ENCODE results near the gene RFT1. TPM values are rescaled to one million over a fixed set of nuclear protein-coding genes. Genes with fewer than 3 reads are reported as not detected.

The RFT1 gene
- total RNA-seq, 4 donors from 2014 or later = 14.4 to 17.7 (median 16.2) TPM

DNA sequence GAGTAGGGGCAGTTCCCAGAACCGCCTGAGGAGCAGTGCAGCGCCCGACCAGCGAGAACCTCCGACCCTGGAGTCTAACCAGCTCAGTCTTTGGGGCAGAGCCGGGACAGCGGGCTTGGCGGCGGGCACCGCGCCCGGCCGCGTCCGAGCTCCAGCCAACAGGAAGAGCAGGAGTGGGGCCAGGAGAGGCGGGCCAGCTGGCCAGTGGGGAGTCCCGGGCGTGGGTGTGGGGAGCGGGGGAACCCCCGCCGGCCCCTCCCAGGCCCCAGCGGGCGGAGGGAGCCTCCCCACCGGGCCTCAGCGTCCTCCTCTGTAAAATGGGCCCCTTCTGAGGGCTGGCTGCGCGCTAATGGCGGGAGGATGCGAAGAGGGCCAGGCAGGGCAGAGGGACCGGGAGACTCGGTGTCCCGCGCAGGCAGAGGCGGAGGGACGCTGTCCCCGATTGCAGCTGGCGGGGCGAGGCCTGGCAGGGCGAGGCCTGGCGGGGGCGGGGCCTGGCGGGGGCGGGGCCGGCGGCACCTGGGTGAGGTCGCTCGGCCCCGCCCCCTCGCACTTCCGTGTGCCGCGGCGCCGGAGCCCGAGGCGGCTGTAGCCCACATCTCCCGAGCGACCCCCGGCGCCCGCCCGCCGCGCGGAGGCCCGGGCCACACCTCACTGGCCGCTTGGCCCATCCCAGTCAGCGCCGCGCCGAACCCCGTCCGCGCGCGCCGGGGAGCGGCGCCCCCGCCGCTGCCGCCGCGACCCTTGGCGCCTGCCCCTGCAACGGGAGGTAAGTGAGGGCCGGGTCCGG, 30.6 kb upstream of the RFT1 start, which contains the start of gene PRKCD:
PRKCD (plus strand) TSS at position 550 of the 790 bp plus-strand sequence. CDS start 17,214 bp downstream, outside the sequence.
- peak in 1 of 2 donors; percentile 82 for TF ChIP-seq POLR2A (IDR thresholded peaks at IDR 0.05)
- TF ChIP-seq, protein P1, sequence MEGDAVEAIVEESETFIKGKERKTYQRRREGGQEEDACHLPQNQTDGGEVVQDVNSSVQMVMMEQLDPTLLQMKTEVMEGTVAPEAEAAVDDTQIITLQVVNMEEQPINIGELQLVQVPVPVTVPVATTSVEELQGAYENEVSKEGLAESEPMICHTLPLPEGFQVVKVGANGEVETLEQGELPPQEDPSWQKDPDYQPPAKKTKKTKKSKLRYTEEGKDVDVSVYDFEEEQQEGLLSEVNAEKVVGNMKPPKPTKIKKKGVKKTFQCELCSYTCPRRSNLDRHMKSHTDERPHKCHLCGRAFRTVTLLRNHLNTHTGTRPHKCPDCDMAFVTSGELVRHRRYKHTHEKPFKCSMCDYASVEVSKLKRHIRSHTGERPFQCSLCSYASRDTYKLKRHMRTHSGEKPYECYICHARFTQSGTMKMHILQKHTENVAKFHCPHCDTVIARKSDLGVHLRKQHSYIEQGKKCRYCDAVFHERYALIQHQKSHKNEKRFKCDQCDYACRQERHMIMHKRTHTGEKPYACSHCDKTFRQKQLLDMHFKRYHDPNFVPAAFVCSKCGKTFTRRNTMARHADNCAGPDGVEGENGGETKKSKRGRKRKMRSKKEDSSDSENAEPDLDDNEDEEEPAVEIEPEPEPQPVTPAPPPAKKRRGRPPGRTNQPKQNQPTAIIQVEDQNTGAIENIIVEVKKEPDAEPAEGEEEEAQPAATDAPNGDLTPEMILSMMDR (IDR thresholded peaks at IDR 0.05) = peak; percentile 33 to 72 (median 60)
- H3K36me3 ChIP-seq = no peaks in the 10 kb centered on the region
- intact Hi-C loops (cut with DNase I) = no loop called here
- peak within 1 kb of the TSS; percentile 60 to 94 (median 87) for H3K4me3 ChIP-seq (replicated peaks in 1 of 3)
- H3K9me3 ChIP-seq = no peaks in the 10 kb centered on the region
- DNase-seq = peak; percentile 92 to 93
- 0 to 1% methylated on average over 6 to 16 of the region's 88 CpGs for WGBS, 2 donors
- H3K27ac ChIP-seq = peak within 1 kb of the TSS; percentile 66 to 90 (median 86)
- peaks cover 39 to 68% of the 10 kb centered on the region in 2 donors for H3K4me1 ChIP-seq
- H3K27me3 ChIP-seq = no peaks in the 10 kb centered on the region

DNA sequence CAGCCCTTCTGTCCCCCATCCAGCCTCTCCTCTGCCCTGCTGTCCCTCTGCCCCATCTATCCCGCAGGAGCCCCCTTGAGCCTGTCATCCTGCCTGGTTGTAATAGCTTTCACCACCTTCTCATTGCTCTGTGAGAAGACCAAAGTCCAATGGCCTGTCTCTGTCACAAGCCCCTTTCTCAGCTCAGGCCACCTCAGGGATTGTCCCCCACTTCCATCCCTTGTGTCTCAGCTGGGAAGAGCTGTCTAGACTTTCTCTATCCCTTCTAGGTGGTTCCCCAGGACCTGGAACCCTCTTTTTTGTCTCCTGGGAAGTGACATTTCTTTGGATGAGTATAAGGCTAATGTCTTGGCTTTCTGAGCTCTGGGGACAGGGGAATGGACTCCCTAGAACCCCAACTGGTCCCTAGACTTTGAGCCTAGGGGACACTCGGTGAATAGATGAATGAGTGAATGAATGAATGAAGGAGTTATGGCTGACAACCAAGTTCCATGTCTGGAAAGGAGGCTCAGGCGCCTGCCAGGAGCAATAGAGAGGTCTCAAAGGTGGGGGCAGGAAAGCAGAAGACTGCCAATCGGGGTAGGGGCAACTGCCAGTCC, 29.9 kb upstream of the RFT1 start:
- Histone ChIP-seq H3K9me3 (no peaks in the 10 kb centered on the region), H3K27me3 (no peaks in the 10 kb centered on the region), H3K36me3 (no peaks in the 10 kb centered on the region), H3K4me3 (replicated peaks in 1 of 3) (peak overlapping the region in 1 of 3 donors; percentile 94), H3K27ac (peak overlapping the region; percentile 66 to 90 (median 73)), H3K4me1 (peaks cover 43 to 74% of the 10 kb centered on the region in 2 donors)
- DNase-seq = no peak
- intact Hi-C loops (cut with DNase I) = no loop called here
- TF ChIP-seq, protein P1 (IDR thresholded peaks at IDR 0.05) = no peak
- no peak for TF ChIP-seq POLR2A (IDR thresholded peaks at IDR 0.05)
- 29 to 33% methylated on average over 4 of the region's 4 CpGs for WGBS, 2 donors

DNA sequence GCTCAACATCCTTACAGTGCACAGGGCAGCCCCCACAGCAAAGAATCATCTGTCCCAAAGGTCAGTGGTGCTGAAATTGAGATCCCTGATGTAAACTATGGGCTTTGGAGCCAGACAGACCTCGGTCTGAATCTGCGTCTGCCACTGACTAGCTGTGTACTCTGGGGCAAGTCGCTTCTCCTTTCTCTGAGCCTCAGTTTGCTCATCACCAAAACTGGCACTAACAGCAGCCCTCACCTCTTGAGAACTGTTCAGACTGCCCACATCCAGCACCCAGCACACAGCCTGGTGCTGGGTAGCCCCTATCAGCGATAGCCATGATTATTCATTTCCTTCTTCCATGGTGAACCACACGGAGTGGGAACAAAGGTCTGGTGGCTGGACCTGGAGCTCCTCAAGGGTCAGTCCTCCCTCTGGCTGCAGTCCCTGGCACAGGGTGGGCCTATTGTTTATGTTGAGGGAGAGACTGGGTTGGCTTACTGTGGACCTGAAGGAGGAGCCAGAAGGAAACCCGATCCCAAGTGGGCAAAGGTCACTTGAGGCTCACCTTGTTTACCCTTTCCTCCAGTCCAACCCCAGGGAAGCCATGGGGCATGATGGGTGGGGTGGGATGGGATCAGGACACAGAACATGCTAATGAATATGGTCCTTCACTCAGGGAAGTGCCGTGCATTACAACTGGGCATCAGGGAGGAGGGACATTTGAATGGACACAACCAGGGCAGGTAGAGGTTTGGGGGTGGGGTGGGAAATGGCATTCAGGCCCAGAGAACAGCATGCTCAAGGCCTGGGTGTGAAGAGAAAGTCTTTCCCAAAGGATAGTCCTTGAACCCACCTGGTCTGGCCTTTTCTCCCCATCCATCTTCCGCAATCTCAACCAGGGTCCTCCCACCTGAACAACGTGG, 29.2 kb upstream of the RFT1 start:
- WGBS, 2 donors = 63 to 65% methylated on average over 9 of the region's 9 CpGs
- H3K9me3 ChIP-seq = no peaks in the 10 kb centered on the region
- peaks cover 48 to 75% of the 10 kb centered on the region in 2 donors for H3K4me1 ChIP-seq
- intact Hi-C loops (cut with DNase I) = no loop called here
- no peak for TF ChIP-seq POLR2A (IDR thresholded peaks at IDR 0.05)
- no peak for DNase-seq
- H3K27me3 ChIP-seq = no peaks in the 10 kb centered on the region
- H3K27ac ChIP-seq = peak overlapping the region; percentile 66 to 91 (median 73)
- H3K4me3 ChIP-seq (replicated peaks in 1 of 3) = no peak overlapping the region
- no peaks in the 10 kb centered on the region for H3K36me3 ChIP-seq

DNA sequence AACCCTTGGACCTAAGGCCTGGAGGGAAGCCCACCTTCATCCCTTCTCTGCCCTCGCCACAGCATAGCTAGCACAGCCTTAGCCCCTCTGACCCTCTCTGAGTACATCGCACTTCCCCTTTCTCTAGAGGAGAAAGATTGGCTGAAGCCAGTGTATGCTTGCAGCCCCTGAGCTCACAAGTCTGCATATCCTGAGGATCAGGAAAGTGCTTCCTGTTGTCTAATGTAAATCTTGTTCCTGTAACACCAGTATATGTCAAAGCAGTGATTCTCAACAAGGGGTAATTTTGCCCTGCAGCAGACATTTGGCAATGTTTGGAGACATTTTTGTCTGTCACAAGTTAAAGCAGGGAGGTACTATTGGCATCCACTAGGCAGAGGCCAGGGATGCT, 28.5 kb upstream of the RFT1 start:
- Histone ChIP-seq H3K27ac (peak overlapping the region in 1 of 3 donors; percentile 91), H3K36me3 (no peaks in the 10 kb centered on the region), H3K9me3 (no peaks in the 10 kb centered on the region), H3K4me3 (replicated peaks in 1 of 3) (no peak overlapping the region), H3K4me1 (peaks cover 51 to 77% of the 10 kb centered on the region in 2 donors), H3K27me3 (no peaks in the 10 kb centered on the region)
- 89 to 91% methylated on average over 2 of the region's 2 CpGs for WGBS, 2 donors
- no peak for DNase-seq
- TF ChIP-seq, protein P1 (IDR thresholded peaks at IDR 0.05) = no peak
- intact Hi-C loops (cut with DNase I) = no loop called here

DNA sequence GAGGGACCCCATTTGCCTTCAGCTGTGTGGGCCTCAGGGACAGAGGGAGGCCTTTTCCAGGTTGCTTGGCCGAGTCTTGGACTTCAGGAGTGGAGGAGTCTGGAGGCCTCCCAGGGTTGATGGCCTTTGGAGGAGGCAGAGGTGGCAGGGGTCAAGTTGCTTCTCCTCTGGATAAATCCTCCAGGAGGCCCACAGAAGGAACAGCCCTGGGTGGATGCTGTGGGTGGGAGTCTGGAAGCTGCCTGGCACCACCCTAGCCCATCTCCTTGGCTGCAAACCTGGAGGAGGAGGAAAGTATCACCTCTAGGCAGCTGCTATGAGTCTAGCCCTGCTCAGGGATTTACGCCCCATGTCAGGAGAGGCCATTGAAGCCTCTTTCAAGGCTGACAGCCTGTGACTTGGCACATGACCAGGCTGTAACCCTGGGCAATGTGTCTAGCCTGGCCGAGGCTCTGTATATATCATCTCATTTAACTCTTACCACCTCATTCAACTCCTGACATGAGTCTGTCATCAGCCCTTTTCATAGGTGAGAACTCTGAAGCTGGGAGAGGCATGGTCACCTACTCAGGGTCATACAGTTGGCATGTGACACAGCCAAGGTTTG, 27.8 kb upstream of the RFT1 start:
- TF ChIP-seq POLR2A (IDR thresholded peaks at IDR 0.05) = no peak
- TF ChIP-seq, protein P1 (IDR thresholded peaks at IDR 0.05) = no peak
- Histone ChIP-seq H3K27ac (peak overlapping the region in 2 of 3 donors; percentile 13 to 91), H3K9me3 (no peaks in the 10 kb centered on the region), H3K4me3 (replicated peaks in 1 of 3) (no peak overlapping the region), H3K36me3 (no peaks in the 10 kb centered on the region), H3K4me1 (peaks cover 50 to 77% of the 10 kb centered on the region in 2 donors), H3K27me3 (no peaks in the 10 kb centered on the region)
- peak; percentile 61 to 64 for DNase-seq
- 56 to 60% methylated on average over 3 of the region's 3 CpGs for whole genome bisulfite sequencing, 2 donors
- intact Hi-C loops (cut with DNase I) = no loop called here
